Measurements from ENCODE around the gene MED23.
A peak's percentile ranks its signal among the peaks of the same experiment; 100 is the strongest.
"Not testable (repeated sequence)": the region's sequence is repeated elsewhere in the genome, so short reads cannot be mapped to it uniquely, and the experiment has no call there.

Gene MED23

GRCh38 chr6:131568726-131569125 is 59.3 kb downstream of the MED23 start:
- no peak for DNase-seq

- no peak for DNase-seq
Observed at GRCh38 chr6:131565056-131565455, 63.0 kb downstream of the MED23 start.

GRCh38 chr6:131561925-131562707 is 65.9 kb downstream of the MED23 start:
- DNase-seq, result no peak

- DNase-seq, result no peak
Observed at GRCh38 chr6:131558922-131559321, 69.1 kb downstream of the MED23 start.

- DNase-seq, result no peak
Observed at GRCh38 chr6:131555992-131556391, 72.0 kb downstream of the MED23 start.

- no peak for DNase-seq
Observed at GRCh38 chr6:131552572-131552971, 75.5 kb downstream of the MED23 start.

- DNase-seq, result no peak
Observed at GRCh38 chr6:131551902-131552301, 76.1 kb downstream of the MED23 start.

GRCh38 chr6:131549811-131550210 is 78.2 kb downstream of the MED23 start:
- no peak for DNase-seq

GRCh38 chr6:131548441-131548840 is 79.6 kb downstream of the MED23 start:
- DNase-seq, result no peak

GRCh38 chr6:131547488-131547887 is 80.6 kb downstream of the MED23 start:
- DNase-seq, result no peak

- no peak for DNase-seq
Observed at GRCh38 chr6:131545317-131545716, 82.7 kb downstream of the MED23 start.

- not testable (repeated sequence) for DNase-seq
Observed at GRCh38 chr6:131538615-131539014, 89.4 kb downstream of the MED23 start.

GRCh38 chr6:131532580-131533039 is 95.4 kb downstream of the MED23 start:
- DNase-seq, result peak; percentile 78

GRCh38 chr6:131531681-131532080 is 96.4 kb downstream of the MED23 start:
- DNase-seq, result not testable (repeated sequence)

- DNase-seq, result not testable (repeated sequence)
Observed at GRCh38 chr6:131530936-131531335, 97.1 kb downstream of the MED23 start.

GRCh38 chr6:131524695-131525336 is 103.2 kb downstream of the MED23 start:
- no peak for DNase-seq

- DNase-seq, result no peak
Observed at GRCh38 chr6:131523988-131524673, 103.9 kb downstream of the MED23 start.

Measured in stimulated activated CD4-positive, alpha-beta T cell treated with anti-CD3 and anti-CD28 coated beads, Interleukin-1b, Interleukin-23, amount 100 ng/mL, for 48 hours (primary cell).